Measurements from ENCODE around the gene FMNL3.

The FMNL3 gene

DNA sequence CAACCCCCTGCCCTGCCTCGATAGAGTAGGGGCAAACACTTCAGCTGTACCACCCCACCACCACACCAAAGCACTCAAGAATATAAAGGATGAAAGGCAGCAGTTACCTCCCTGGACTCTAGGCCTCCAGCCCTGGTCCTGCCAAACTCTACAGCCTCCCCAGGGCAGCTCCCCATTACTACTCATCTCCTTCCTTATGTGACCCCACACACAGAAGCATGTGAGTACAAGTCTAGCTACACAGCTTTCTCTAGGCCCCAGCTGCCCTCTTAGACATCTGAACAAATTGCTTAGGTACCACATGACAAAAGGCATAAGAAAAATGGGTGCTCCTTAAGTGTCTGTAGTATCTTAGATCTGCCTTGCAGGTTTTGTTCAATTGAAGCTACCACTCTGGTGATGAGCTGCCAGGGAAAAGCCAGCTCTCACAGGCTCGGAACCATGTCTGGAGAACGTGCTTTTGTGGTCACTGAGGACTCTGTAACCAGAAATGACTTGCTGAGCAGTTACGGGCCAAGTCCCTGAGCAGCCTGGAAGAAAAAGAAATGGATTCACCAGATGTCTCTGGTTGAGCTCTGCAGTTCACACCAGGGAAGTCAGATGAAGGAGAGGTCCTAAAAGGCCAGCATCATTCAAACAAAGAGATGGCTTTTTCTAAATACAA lies 32.8 kb downstream of the FMNL3 start:
- DNase-seq: no peak

DNA sequence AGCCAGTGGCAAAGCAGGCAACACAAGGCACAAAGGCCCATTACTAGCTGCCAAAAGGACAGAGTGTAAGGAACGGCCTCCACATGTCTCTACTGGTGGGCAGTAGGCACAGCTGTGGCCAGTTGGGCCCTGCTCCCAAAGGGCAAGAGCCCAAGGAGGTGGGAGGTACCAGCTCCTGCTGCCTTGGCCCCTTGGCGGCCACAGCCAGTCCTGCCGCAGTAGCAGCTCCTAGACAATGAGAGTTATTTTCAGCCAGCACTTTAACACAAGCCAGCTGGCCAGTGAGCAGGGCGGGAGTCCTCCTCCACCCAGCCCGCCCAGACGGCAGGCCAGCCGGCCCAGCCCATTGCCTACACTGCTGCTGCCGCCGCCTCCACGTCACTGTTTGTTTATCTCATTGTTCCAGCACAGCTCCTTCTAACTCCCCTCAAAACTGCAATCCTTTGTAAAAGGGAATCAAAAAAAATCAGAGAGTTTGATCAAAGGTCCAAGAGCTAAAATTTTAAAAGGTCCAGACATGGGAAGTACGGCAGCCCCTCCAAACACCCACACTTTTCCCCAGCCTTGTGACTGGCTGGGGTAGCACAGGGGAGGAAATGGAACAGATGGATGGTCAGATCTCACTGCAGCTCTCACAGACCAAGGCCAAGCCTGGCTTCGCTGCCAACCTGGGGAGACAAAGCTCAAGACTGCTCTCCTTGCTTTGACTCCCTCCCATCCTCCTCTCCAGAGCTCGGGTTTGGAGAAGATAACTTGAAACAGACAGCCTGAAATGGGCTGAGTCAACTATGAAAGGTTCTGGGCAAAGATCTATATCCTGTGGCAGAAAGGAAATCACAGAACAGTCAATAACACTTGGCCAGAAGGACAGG lies 33.5 kb downstream of the FMNL3 start:
- no peak for DNase-seq

DNA sequence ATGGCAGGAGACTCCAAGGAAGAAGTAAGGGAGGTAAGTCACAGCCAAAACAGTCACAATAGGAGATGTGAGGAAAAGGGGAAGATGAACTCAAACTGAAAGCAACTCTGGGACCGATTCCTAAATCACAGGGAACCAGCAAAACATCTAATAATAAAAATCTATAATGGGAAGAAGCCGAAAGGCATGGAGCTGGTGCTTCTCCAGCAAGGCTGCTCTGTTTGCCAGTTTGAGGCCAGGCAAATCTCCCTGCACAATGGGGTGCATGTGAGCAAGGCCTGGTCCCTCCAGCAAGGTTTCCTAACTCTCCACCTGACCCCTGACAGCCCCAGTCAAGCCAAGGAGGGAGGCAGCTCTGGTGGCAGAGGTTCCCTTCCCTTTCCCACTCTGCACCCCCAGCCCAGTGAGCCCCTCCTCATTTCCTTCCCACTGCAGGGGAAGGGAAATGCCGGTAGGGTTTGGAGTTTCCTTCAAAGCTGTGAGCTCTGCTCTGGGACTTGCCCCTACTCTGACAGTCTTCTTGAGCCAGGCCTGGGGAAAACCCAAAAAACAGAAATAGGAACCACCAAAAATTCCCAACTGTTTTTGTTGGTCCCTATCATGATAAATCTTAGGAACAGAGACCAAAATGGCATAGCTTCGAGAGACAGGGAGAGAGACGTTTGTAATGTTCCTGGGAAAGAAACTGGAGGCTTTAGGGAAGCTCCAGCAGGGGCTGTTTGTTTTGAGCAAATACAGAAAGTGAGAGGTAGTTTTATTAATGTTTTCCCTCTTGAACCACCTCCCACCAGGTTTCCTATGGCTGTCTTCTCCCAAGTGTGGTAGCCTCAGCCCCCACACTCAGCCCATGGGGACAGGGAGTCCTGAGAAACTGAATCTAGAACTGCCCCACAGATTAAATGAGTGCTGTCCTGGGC lies 34.6 kb downstream of the FMNL3 start:
- no peak for DNase-seq

DNA sequence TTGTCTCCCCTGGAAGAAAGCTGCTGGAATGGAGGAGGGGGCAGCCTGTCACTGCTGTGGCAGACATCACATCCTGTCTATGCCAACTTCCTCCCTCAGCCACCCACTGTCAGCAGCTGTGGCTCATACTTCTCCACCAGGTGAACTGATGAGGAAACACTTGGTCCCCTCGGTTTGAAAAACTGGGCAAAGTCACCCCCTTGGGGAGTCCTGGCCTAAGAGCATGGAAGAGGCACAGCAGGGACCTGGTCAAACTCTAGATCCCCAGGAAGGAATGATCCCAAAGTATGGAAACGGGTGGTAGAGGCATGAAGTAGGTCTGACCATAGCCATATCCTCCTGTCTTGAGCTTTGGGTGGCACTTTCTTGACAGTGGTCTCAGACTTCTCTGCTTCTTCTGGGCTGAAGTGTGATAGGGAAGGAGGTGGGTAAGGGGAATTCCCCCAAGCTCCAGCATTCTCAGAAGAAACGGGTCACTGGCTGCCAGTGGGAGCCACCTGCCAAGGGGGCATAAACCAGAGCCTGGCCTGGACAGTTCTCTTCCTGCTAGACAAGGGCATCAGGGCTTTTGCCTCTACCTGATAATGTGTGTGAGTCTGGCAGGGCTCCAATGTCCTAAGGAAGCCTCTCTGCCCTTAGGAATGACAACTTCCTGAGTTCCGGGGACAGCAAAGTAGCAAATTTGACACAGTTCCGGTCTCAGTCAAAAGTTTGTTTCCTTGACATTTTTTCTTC lies 36.0 kb downstream of the FMNL3 start:
- DNase-seq: peak; percentile 37

DNA sequence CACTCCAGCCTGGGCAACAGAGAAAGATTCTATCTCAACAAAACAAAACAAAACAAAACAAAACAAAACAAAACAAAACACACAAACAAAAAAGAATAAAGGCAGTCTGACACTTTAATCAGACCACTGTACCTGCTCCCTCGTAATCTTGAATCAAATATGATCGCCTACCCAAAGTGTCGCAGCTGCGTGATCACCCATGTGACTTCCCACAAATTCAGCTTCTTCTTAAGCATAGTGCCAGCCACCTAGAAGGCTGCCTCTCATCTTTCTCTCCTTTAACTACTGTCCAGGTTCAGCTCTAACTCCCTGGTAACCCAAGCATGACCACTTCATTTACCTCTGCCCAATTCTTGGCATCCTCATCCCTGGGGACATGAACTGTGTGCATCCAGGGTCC lies 37.4 kb downstream of the FMNL3 start:
- no peak for DNase-seq

DNA sequence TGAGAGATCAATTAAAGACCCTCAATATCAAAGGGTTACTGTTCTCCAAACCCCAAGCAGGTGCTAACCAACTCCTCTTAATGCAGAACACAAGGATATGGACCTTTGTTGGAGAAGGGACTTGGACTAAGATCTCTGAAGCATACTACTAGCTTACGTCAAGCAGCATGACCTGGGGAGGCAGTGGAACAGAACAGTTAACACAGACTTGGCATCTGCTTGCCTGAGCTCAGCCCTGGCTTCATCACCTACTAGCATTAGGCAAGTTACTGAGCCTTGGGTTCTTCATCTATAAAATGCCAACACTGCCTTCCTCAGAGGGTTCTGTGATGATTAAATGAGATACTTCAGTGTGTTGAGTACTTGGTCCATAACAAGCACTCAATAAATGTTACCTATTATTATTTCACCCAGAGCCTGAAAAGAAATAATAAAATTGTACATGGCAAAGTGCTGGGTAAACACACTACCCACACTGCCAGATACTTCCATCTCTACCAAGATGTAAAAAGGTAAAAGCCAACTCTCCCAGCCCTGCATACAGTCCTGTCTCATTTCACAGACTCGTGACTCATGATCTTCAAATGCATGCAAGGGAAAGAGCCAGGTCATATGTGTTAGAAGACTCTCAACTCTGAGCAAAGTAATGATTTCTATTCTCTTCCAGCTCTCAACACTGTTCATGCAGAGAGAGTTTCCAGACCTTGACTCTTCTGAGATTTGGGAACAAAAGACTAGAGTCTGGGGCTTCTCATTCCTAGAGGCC lies 39.7 kb downstream of the FMNL3 start:
- no peak for DNase-seq

DNA sequence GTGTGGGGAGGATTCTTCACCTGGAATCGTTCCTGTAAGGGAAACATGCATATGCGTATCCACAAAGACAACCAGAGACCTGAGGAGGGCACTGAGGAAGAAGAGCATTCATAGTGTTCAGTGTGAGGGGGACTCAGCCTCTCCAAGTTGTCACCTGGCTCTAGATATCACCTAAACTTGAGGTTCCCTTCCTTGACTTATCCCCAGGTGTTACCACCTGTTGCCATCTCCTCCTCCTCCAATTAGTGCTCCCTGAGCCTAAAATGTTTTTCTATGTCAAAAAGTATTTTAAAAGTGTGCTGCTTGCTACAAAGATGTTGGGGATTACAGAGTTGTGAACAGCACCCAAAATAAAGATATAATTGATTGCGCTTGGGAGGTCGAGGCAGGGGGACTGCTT lies 41.0 kb downstream of the FMNL3 start:
- DNase-seq: no peak

DNA sequence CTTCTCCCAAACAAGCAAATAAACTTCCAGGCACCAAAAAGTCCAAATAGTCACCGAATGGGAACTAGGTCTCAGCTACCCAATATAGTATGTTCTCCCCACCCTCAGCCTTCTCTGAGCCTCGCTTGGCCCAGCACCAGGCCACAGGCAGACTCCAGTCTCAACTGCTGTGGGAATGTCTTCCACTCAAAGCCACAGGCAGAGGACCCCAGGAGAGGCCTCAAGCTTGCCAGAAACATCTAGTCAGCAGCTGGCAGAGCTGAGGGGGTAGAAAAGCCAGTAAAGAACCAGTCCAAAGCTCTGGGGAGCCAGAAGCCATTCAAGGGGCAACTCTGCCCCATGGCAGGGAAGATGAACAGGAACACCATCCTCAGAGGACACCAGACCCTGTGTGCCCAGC lies 41.8 kb downstream of the FMNL3 start:
- no peak for DNase-seq

DNA sequence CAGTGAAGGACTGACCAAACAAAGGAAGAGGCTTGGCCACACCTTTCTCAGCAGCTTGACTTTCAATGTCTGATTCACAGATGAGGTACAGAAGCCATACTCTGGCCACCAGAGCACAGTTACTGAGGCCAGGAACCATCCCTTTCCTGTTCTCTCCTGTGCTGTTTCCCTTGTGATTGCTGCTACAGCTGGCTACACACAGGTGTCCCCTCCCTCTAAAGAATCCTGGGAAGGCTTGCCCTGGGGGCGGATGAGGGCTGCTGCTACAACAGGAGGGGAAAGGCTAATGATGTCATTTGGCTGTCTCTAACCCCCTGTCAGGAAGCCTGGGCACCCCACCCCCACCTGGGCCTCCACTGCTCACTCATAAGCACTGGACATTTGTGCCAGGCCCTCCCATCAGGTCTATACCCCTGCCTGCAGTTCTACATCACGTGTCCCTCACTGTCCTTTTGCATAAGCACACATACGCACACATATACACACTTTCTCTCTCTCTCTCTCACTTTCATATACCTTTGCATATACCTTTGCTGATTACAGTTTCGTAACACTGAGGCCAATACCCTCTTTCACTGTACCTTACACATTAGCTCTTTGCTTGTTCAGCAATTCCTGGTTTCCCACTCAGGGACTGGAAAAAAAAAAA lies 42.5 kb downstream of the FMNL3 start:
- DNase-seq: no peak

DNA sequence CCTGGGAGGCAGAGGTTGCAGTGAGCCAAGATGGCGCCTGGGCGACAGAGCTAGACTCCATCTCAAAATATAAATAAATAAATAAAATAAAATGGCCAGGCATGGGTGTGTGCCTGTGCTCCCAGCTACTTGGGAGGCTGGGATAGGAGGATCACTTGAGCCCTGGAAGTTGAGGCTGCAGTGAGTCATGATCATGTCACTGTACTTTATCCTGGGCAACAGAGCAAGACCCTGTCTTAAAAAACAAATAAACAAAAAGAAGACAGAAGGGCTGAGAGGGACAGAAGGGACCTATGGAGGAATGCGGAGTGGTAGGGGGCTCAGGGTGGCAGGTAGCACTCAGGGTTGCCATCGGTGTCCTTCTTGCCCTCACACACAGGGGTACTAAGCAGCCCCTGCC lies 43.0 kb downstream of the FMNL3 start:
- no peak for DNase-seq

DNA sequence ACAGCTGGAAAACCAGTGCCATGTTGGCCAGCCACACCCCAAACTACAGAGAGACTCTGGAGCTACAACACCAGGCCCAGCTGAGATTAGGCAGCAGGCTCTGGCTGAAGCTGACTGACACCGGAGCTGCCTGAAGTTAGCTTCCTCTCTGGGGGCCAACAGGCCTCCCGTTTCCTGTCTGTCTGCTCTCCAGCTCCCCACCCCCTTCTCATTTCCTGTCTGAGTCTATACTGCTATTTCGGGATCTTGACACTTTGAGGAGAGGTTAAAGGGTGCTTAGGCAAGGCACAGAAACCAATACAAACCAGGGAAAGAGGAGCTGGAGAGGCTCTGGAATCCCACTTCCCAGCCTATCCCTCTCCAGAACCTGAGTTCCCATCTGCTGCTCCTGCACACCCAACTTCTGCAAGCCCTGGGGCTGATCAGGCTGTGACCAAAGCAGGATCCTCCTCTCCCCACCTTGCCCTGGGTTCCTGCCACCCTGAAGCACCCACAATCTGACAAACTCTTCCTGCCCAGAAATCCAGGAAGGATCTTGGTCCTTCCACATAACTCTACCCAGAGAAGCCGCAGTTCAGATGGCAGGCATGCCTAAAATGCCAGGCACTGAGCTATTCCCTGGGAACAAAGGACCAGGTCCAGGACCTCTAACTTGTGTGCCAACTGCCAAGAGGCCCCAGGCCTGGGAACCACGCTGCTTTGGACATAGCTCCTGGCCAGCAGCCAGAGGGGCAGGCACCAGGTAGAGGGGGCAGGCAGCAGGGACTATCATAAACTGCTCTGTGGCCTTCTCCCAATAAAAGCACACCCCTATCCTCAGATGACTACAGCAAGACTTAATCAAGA lies 44.0 kb downstream of the FMNL3 start:
- peak; percentile 51 for DNase-seq

DNA sequence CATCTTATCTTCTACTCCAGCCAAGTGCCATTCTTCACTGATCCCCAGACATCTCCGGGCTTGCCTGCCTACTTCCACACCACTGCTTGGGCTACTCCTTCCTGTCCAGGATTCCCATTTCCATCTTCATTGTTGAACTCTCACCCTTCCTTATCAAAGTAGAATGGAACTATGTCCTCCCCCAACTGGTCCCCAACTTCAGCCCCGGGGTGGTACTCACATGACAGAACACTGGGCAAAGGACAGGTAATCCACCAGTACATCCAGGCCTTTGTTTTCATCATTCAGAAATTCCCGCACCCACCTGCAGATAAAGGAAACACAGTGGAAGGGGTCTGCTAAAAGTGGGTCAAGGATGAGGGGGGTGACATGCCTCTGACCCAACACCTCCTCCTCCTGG lies 45.5 kb downstream of the FMNL3 start:
- DNase-seq: no peak

DNA sequence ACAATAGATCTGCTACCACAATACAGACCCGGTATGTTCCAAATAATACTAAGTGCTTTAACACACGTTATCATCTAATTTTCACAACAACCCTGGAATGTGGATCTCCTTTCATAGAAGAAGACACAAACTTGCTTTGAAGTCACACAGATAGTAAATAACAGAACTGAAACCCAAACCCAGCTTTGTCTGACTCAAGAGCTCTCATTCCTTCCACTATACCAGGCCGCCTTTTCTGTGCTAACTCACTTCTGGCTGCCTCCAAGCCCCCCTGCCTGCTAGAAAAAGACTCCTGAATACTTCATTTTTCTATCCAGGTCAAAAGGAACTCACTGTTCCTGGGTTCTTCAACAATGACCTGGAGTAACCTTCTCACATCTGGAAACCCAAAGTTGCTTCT lies 46.0 kb downstream of the FMNL3 start:
- DNase-seq: no peak

DNA sequence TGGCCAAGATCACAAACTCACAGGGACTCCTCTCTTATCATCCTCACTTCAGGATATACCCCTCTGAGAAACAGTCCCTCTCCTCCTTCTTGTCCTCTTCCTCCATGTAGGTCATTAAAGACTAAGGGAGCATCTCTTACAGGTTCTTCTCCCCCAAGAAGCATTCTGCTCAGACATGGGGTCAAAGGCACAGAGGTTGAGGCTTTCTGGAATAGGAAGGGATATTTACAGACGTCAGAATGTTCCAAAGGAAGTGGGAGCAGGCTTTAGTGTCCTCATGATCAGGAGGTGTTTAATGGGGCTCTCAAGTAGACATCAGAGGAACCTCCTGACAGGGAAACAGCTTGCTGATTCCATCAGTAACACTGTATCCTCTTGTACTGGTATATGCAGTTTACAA lies 47.5 kb downstream of the FMNL3 start:
- DNase-seq: no peak

DNA sequence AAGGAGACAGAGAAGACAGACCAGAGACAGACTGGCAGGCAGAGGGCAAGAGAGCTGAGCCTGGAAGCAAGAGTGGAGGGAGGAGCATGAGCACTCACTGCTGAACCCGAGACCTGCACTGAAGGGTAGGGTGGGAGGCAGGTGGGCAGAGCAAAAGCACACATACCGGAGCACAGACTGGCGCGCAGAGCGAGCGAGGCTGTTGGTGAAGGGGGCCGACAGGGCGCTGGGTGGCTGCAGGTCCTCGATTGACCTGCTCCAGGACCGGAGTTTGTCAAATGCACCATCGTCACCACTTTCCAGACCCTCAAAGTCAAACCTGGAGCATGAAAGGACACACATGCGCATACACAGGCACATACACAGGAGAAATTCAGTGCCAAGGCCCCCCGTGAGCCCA lies 48.9 kb downstream of the FMNL3 start:
- DNase-seq: no peak

DNA sequence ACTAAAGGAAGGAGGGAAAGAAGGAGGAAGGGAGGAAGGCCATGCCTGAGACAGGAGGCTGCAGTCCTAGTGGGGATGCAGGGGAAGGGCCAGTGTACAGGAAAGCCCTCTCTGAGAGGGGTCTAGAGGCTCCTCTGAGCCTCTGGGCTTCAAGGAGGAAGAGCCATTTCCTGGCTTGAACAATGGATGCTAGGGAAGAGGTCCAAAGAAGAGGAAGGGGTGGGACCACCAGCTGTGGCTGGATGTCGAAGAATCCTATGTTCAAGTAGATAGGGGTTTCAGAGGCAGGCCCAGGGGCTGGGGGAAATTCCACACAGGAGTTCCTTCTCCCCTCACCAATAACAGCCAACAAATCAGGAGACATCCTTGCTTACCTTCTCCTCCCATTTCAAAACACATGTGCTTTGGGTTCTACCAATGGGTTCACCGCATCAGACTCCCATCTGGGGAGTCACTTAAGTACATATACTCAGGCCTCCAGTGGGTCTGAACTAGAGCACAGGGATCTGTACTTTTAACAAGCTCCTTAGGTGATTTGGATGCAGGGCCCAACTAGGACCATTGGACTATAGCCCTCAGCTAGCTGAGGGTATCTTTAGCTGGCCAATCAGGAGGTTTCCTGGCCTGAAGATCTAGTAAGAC lies 51.5 kb downstream of the FMNL3 start:
- no peak for DNase-seq

DNA sequence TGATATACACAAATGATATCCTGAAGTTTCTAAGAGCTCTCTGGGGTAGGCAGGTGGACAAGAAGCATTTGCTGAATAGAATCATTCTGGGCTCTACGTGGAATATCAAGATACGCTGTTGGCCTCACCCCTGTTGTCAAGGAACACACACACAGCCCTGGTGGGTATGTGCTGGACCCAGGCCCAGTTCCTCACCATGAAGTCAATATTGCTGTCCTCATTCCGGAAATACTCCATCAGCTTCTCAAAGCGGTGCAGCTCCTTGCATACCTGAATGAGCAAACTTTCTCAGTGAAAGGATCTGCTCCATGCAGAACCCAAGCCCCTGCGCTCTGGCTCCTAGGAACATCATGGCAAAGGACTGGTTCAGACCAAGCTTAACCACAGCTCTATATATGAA lies 52.5 kb downstream of the FMNL3 start:
- DNase-seq: no peak

DNA sequence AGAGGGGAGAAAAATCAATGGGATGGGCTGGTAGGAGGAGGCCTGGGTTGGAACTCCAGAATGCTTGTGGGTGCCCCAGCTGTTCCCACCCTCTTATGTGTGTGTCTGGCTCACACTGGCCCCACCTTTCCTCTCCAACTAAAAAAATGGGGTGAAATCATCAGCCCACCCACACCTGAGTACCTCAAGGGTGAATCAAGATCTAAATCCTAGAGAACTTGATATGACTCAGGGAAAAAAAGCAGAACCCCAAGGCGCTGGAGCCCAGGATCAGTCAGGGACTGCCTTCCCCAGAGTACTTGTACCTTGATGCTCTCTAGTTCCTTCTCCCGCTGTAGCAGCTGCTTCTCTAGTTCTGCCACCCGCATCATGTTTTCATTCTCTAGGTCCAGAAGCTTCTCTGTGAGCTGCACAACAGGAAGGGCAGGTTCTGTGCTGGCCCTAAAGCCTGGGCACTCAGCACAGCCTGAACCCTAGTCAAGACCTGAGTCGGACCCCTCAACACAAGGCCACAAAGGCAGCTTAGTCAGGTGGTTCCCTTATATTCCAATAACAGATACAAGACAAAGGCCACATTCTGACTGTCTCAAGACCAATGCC lies 54.2 kb downstream of the FMNL3 start:
- DNase-seq: no peak

DNA sequence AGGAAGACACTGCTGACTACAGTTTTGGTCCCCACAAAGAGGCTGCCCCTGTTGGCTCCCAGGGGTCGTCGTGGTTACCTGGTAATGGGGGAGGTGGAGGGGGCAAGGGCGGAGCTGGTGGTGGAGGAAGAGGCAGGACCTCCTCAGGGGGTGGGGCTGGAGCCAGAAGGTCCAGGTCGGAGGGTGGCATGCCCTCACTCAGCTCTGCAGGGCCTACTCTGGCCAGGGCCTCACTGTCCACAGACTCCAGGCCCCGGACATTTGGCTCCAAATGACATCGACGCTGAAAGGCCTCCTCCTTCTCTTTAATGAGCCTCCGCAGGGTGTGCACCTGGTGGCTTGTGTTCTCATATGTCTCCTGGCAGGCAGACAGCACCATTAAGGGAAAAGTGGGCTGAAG lies 55.4 kb downstream of the FMNL3 start:
- no peak for DNase-seq

All from effector CD8-positive, alpha-beta T cell (primary cell).